Epithelial cell of esophagus (primary cell): ENCODE results near the gene ELOB.
A peak's percentile ranks its signal among the peaks of the same experiment; 100 is the strongest.

ENCODE experiments used
- DNase-seq: peaks from one replicate; pipeline ENCODE4 v3.0.0; 2010; ENCODE audit warnings: low read depth
- H3K4me3 ChIP-seq: 2 replicates; pipeline ENCODE4 v1.5.1; 2011; ENCODE audit warnings: mild to moderate bottlenecking, low read length, control low read depth
- TF ChIP-seq, protein P1 (sequence below): IDR thresholded peaks from 2 replicates; pipeline ENCODE4 v1.5.1; 2011; ENCODE audit warnings: low read depth, mild to moderate bottlenecking, low read length, control low read depth, inconsistent platforms; ENCODE audit not compliant: insufficient read depth; ENCODE audit errors: missing control alignments

ELOB gene

DNA sequence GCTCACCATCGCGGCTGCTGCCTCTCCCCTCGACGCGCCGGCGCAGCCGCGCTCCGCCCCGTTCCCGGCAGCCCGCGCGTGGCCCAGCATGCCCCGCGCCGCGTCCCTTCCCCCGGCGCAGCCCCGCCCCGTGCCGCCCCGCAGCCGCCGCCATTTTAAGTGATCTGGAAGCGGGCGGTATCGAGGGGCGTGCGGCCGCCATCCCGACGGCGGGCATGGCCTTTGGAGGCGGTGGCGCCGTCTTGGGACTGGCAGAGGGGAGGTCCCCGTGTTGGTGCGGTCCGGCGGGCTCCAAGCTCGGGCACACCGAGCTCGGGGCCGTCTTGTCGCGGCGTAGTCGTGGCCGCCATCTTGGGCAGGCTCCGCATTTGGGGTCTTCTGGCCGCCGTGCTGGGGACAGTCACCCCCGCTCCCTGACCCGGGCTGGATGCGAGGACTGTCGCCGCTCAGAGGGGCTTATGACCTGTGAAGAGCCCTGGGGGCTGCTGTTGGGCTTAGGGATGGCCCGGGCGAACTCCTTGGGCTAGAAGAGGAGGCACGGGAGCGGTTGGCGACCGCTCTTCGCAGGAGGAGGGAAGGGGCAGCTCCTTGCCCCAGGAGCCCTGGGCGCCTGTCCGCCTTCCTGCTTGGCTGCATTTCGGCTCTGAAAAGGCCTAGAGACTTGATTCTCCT is at the start of gene ELOB:
ELOB (minus strand) TSS at position 50 of the 672 bp plus-strand sequence; CDS start at position 9, 41 bp downstream.
- DNase-seq = peak; percentile 89
- TF ChIP-seq, protein P1, sequence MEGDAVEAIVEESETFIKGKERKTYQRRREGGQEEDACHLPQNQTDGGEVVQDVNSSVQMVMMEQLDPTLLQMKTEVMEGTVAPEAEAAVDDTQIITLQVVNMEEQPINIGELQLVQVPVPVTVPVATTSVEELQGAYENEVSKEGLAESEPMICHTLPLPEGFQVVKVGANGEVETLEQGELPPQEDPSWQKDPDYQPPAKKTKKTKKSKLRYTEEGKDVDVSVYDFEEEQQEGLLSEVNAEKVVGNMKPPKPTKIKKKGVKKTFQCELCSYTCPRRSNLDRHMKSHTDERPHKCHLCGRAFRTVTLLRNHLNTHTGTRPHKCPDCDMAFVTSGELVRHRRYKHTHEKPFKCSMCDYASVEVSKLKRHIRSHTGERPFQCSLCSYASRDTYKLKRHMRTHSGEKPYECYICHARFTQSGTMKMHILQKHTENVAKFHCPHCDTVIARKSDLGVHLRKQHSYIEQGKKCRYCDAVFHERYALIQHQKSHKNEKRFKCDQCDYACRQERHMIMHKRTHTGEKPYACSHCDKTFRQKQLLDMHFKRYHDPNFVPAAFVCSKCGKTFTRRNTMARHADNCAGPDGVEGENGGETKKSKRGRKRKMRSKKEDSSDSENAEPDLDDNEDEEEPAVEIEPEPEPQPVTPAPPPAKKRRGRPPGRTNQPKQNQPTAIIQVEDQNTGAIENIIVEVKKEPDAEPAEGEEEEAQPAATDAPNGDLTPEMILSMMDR = no peak
- peak within 1 kb of the TSS; percentile 94 for H3K4me3 ChIP-seq

DNA sequence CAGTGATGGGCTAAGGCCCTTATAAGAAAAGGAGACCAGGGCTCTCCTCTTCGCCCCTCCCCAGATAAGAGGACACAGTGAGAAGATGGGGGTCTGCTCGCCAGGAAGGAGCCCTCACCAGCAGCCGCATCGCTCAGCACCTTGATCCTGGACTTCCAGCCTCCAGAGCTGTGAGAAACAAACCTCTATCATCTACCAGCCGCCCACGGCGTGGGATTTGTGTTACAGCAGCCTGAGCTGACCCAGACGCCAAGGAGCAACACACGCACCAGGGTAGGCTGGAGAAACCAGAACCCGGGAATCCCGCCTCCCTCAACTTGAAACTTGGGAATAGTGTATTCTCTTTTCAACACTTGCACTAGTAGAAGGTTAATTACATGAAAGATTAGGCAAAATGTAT is 48.8 kb upstream of the ELOB start:
- no peak overlapping the region for H3K4me3 ChIP-seq
- TF ChIP-seq, protein P1 = no peak
- DNase-seq = no peak

DNA sequence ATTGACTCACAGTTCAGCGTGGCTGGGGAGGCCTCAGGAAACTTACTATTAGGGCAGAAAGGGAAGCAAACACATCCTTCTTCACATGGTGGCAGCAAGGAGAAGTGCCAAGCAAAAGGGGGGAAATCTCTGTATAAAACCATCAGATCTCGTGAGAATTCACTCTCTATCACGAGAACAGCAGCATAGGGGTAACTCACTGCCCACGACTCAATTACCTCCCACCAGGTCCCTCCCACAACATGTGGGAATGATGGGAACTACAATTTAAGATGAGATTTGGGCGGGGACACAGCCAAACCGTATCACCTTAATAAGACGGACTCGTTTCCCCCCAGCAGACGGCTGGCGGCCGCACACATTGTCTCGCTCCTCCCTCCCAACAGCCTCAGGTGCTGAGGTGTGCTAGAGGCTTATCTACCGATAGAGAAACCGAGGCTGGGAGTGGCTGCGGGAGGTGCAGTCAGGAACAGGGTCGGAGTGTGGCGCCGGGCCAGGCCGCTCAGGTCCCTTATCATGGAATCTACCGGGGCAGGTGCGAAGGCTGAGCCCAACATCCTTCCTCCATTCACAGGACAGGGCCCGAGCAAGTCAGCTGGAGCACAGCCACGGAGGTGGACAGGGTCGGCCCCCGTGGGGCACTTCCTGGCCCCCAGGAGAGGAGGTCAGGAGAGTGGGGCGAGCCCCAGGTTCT is 48.1 kb upstream of the ELOB start:
- no peak for DNase-seq
- H3K4me3 ChIP-seq = no peak overlapping the region
- TF ChIP-seq, protein P1 = no peak

DNA sequence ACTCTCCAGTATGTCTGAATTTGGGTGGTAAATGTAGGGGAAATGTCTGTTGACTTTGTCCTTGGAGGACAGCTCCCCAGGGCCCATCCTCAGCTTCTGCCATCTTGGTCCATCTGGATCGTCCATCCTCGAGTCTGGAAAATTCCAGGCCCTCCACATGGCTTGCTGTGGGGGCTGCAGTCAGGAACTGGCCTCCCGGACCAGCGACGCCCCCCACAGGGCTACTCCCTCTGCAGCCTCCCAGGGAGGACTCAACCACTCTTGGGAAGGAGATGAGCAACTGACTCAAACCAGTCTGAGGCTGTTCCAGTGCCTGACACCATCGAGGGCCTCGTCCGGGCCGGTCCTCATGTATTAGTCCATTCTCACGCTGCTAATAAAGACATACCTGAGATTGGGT is 47.5 kb upstream of the ELOB start:
- TF ChIP-seq, protein P1 = no peak
- no peak for DNase-seq
- H3K4me3 ChIP-seq = no peak overlapping the region

DNA sequence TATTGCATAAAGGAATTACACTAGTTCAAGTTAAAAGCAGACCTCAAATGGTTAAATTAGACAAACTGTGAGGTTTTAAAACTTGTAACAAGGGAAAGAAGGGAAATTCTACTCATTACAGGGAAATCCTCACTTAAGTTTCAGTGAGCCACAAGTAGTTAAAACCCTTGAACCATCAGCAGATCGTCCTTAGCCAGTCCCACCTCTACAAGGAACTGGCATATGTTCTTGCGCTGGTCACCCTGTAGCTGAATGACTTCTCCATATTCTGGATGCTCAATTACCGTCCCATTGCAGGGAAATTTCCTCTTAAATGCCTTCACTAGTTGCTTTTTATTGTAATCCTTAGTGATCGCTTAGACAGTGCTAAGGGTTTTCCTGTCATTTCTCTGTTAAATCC is 45.4 kb upstream of the ELOB start:
- no peak for DNase-seq
- H3K4me3 ChIP-seq = no peak overlapping the region
- TF ChIP-seq, protein P1 = no peak

DNA sequence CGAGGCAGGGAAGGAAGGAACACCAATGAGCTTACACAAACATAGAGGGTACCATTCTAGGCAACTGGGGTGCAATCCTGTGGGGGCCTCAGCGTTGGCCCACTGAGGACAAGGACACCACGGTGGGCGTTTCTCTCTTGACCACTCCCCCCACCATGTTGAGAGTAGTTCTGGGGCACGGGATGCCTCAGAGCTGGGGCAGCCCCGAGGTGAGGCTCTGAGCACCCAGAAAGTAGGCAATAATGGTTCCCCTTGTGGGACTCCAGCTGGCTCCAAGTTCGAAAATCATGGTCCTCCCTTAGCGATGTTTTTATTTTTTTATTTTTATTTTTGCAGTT is 45.0 kb upstream of the ELOB start:
- no peak overlapping the region for H3K4me3 ChIP-seq
- no peak for DNase-seq
- TF ChIP-seq, protein P1 = no peak
